NCI-H2081 treated with DMSO at 0.1 percent for 48 hours (cell line): Measurements from ENCODE around the gene DMRTC2.

Experiments
- DNase-seq: peaks from one replicate; lab custom pipeline; 2025; lab: John Stamatoyannopoulos, UW

The DMRTC2 gene

DNA sequence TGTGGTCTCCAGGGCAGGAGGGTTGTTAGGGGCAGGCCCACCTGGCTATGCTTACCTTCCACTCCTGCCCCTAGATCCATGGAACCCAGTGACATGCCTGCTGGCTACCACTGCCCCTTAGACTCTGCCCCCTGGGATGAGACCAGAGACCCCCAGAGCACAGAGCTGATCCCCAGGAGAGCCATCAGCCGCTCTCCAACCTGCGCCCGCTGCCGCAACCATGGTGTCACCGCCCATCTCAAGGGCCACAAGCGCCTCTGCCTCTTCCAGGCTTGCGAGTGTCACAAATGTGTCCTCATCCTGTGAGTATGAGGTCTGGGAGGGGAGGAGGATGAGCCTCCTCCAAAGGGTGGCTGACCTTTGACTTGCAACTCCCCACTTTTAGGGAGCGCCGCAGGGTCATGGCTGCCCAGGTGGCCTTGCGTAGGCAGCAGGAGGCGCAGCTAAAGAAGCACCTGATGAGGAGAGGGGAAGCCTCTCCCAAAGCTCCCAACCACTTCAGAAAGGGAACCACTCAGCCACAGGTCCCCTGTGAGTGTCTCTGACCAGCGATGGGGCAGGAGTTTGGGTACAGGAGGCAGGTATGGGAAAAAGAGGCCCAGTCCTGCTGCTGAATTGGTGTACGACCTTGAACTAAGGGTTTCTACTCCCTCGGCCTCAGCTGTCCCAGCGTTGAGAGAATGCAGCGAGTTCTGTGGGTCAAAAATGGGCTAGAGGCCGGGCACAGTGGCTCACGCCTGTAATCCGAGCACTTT is 2.7 kb downstream of the DMRTC2 start:
- no peak for DNase-seq

DNA sequence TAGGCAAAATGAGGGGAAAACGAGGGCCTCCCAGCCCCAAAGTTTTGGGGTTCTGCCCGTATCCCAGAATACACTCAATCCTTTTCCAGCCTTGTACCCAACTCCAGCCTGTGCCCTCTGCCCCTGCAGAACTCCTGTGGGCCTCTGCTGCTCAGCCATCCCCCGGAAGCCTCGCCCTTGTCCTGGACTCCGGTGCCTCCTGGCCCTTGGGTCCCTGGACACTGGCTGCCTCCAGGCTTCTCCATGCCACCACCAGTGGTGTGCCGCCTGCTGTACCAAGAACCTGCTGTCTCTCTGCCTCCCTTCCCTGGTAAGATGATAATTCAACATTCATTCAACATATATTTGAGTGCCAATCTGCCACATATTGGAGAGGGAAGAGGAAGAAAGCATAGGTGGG is 3.8 kb downstream of the DMRTC2 start:
- DNase-seq = no peak

DNA sequence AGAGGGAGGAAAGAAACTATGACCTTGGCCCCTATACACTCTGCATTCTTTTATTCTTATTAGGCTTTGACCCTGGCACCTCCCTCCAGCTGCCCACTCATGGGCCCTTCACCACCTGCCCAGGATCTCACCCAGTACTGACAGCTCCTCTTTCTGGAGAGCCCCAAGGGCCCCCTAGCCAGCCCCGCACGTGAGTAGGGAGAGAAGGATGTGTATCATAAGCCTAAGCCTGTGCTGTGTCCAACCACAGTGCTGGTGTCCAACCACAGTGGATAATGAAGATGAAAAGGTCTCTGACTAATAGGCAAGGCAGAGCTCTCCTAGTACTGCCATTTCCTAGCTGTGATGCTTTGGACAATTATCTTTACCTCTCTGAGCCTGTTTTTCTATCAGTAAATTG is 4.2 kb downstream of the DMRTC2 start:
- no peak for DNase-seq

DNA sequence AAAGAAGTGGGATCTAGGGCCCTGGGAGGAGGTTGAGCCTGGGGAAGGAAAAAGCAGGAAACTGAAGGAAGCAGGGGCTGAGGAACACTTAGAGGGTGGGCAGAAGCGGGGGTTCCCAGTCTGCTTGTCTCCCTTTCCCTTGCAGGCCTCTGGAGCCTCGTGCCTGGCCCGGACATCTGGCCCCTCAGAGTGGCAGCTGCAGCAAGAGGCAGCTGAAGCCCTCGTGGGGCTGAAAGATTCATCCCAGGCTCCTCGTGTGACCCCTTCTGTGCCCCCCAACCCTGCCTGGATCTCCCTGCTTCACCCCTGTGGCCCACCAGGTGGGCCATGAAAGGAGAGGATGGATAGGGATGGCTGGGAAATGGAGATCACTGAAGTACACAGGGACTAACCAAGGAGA is 5.5 kb downstream of the DMRTC2 start:
- DNase-seq = no peak

DNA sequence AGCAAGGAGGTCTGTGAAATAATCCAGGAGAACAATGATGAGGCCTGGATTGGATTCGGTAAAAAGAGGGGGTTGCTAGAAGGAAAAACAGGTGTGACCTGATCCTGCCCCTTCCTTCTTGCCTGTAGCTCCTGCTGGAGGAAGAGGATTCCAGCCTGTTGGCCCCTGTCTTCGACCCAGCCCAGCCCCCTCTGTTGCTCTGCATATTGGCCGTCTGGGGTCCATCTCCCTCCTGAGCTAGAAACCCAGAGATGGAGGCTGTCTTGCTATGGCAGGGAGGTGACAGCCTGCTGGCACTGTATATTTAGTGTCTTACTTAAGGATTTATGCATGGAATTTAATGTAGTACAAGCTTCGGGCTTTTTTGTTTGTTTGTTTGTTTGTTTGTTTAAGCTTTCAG is 6.6 kb downstream of the DMRTC2 start:
- no peak for DNase-seq

DNA sequence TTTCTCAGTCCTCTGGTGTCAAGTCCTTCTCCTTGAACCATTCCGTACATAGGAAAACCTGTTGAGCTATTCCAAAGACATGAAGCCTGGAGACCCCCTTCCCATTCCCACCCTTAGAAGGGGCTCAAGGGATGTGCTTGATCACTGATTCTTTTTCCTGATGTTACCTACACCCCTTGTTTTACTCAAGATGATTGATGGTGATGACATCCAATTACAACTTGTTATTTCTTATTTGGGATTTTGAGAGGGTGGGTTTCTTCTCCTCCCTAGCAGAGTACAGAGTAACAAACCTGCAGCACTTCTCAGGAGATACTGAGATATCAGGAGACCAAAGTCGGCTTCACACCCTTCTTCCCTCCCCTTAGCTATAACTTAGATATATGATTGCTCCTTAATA is 8.5 kb downstream of the DMRTC2 start:
- DNase-seq = no peak

DNA sequence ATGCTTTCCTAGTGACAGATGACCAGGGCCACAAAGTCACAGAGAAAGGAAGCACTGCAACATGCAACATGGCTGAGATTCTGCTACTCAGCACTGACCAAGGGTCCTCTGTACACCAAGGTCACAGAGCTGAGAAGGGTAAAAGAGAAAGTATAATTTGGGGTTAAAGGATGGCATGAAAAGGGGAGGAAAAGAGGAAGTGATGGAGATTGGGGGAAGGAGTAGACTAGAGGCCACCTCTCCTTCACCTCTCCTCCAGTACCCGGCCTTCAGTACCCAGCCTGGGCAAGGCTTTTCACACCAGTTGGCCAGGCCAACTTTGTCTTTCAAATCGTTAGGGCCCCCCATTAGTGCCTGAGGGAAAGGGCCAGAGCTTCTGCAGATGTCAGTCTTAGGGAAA is 8.9 kb downstream of the DMRTC2 start:
- no peak for DNase-seq

DNA sequence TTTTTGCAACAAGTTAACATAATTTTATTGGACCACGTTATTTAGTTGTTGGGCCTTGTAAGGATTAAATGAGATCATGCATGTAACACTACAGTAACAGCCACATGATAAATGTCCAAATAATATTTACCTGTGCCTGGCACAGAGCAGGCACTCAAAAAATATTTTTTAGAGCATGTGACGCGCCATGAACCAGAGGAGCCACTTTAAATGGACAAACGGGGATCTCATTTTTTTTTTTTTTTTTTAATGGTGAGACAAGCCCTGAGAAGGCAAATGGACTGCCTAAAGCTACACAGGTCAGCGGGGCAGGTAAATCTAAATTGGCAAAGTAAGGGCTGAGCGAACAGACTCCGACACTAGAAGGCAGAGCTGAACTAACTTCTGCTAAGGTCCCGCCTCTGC is 14.4 kb downstream of the DMRTC2 start:
- no peak for DNase-seq

DNA sequence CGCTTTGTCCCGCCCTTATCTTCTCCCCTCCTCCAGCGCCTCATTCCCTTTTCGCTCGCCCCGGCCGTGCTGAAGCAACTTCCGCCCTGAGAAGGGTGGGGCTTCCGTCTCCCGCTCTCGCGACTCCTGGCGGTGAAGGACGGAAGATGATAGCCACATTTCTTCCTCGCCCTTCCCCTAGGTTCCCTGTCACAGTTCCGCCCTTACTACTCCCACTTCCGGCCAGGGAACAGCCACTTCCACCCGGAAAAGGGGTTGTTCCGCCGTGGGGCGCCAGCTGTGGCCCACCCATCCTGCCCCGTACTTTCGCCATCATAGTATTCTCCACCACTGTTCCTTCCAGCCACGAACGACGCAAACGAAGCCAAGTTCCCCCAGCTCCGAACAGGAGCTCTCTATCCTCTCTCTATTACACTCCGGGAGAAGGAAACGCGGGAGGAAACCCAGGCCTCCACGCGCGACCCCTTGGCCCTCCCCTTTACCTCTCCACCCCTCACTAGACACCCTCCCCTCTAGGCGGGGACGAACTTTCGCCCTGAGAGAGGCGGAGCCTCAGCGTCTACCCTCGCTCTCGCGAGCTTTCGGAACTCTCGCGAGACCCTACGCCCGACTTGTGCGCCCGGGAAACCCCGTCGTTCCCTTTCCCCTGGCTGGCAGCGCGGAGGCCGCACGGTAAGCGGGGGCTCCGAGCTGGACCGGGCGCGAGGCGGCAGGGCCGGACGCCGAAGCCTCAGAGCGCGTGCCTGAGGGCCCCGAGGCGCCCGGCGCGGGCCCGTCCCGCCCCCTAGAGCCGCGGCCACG is 15.0 kb downstream of the DMRTC2 start, which contains the start of gene RPS19:
RPS19 (plus strand) TSS at position 638 of the 801 bp plus-strand sequence. CDS start 520 bp downstream, outside the sequence.
- DNase-seq = peak; percentile 78

DNA sequence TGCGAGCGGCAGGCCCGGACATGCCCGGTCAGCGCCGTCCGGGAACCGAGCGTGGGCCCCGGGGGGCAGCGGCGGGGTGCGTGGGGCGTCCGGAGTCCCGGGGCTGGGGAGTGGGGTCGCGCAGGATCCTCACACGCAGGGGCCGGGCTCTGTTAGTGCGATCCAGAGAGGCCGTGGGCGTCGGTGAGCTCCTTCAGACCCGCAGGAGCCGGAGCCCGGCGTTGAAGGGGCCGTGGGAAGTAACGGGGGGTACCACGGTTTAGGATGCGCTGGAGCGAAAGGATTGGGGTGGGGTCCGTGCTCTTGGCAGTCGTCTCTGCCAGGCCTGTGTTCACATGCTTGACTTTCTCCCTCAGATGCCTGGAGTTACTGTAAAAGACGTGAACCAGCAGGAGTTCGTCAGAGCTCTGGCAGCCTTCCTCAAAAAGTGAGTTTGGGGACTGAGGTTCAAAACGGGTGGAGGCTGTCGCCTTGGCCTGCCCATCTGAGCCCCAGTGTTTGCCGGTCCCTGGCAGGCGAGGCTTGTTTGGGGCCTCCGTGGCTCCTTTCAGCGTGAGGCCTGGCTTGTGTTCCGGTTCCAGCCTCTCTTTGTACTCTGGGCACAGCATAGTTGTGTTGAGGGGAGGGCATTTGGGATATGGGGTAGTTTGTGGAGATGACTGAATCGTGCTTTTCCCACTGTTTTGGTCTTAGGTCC is 15.7 kb downstream of the DMRTC2 start:
- DNase-seq = no peak

DNA sequence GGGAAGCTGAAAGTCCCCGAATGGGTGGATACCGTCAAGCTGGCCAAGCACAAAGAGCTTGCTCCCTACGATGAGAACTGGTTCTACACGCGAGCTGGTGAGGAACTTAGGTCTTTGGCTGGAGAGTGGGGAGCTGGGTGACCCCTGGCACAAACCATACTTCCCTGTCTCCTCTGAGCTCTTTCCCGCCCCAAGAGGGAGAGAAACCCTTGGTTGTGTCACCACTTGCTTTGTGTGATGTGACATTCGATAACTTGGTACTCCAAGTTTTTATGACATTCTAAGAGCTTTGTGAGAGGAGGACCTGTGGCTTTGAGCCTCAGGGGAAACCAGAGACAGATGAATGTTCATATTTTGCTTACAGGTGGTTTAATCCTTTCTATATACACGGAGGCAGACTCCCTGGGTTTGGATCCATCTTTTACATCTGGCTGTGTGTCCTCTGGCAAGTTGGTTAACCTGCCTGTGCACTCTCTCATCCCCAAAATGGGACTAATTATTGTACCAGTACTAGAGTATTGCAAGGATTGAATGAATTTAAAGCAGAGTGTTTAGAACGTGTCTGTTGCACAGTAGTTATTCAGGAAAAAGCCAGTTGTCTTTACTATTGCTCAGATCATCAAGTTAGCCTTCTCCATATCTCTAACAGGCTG is 16.4 kb downstream of the DMRTC2 start:
- no peak for DNase-seq

DNA sequence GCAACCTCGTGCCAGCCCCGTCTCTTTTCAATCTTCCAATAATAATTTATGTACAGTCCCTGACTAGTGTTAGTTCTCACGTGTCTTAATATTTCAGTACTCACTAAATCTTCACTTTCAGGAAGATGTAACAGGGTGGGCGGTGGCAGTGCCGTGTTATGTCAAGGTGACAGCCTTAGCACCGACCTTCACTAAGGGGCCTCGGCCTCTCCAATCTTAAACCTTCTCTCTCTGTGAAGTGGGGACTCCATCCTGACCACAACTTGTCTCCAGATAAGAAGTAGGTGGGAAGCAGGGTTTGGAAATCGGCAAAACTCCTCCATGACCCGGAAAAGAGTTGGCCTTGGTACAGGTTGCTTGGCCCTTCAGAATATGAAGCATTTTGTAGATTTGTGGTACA is 17.0 kb downstream of the DMRTC2 start:
- DNase-seq = no peak

DNA sequence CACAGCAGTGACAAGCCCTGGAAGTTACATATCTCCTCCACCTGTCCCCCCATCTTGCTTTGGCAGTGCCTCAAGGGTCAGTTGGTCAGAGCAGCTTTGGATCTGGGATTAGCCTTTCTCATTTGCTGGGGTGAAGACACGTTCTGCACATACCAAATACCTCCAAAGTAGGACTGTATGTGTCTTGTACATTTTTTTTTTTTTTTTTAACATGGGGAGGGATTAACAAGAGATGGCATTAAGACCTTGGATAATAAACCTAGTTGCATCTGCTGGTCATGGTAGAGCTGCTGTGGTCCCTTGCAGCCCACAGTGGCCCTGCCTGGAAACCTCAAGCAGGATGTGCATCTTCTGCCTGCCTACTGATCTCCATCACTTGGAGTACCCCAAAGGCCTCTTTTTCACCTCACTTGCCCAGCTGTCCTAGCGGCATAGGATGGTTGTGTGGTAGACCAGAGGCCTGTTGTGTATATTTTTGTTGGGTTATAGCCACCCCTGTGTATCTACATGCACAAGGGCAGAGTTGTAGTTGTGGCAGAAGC is 17.7 kb downstream of the DMRTC2 start:
- no peak for DNase-seq

DNA sequence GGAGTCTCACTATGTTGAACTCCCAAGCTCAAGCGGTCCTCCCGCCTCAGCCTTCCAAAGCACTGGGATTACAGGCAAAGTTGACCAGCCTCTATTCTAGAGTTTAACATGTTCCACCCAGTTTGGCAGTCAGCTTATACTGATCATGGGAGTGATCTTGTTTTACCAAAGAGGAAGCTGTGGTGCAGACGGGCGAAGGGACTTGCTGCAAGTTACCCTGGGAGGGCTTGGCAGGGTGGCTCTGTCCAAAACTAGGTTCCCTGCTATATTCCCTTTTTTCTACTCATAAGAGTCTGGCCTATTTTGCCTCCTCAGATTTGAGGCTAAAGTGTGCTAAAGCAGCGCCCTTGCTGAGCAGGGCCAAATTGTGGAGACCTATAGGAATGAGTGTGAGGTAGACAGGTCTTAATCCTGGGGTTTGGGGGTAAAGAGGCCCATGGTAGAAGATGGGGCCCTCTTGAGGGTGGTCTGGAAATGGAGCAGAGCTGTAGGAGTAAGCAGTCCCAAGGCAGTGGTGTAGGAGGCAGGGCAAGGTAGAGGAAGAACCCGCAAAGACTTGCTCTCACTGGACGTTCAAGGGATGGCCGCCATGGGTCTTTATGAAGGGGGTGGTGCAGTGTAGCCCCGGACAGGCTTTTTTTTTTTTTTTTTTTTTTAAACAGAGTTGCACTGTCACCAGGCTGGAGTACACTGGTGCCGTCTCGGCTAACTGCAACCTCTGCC is 18.5 kb downstream of the DMRTC2 start:
- DNase-seq = no peak

DNA sequence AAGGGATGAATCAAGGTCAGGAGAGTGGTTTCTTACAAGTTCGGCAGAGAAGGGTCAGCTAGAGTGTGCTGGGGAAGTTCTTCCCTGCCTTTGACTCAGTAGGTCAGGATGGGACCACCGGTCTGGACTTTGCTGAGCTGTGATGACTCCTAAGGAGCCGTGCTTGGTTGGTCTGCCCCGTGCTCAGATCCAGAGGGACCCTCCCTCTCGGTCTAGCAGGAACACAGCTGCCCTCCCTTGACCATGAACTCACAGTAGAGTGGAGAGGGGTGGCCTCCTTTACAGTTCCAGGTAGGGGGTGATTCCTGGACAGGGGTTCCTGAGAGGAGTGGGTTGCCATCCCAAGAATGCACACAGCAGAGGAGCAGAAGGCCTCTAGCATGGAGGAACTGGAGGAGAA is 19.5 kb downstream of the DMRTC2 start:
- DNase-seq = no peak

DNA sequence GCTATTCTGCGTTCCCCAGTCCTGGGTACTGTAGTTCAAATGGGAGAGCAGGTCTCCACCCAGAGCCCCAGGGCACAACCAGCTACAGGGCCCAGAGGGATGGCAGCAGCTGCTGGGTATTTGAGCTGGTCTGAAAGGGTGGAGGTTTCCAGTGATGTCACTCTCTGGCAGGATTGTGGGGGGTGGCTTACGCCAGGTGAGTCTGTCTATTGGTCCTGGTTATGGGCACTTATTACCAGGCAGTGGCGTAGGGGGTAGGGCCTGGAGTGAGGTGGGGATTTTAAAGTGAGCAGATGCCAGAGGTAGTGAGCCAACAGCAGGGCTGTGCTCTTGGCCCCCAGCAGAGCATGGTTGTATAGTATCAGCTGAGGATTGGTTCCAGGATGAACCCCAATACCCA is 21.4 kb downstream of the DMRTC2 start:
- DNase-seq = no peak

DNA sequence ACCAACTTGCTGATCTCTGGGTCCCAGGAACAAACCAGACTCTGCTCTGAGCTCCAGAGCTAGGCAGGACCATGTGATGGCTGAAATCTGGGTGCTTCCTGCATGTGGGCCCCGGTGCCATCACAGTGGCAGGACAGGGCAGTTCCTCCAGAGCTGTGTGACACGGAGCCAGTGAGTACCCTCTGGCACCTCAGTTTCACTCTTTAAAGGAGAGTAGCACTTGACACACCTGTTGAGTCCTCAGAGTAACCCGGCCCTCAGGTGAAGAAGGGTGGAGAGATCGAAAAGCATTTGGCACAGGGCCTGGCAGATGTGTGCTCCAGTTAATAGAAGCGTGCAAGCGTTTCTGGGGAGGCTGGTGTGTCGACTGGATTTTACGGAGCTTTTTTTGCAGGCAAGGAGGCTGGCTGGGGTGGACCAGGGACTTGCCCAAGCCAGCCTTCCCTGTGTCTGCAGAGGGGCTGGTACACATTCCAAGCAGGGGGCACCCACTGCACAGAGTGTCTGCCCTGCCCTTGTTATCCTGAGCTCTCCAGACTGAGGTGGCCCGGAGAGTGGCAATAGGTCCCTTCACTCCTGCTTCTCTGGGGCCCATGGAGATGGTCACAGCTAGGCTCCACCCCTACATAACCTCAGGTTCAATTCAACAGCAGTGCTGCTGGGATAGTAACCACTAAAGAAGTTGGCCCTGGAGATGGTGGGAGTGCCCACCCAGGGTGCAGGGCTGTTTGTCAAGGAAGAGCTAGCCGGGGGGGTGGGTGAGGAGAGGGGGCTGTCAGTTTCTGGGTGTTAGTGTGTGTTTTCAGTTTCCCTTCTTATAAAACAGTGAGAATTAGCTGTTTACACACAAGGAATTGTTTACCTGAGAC is 23.5 kb downstream of the DMRTC2 start:
- DNase-seq = no peak

DNA sequence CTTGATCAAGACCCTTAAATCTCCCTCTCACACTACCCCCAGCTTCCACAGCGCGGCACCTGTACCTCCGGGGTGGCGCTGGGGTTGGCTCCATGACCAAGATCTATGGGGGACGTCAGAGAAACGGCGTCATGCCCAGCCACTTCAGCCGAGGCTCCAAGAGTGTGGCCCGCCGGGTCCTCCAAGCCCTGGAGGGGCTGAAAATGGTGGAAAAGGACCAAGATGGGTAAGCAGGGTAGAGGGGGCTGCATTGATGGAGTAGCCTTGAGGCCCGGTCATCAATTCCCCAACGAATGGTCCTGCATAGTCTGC is 24.1 kb downstream of the DMRTC2 start:
- DNase-seq = no peak

DNA sequence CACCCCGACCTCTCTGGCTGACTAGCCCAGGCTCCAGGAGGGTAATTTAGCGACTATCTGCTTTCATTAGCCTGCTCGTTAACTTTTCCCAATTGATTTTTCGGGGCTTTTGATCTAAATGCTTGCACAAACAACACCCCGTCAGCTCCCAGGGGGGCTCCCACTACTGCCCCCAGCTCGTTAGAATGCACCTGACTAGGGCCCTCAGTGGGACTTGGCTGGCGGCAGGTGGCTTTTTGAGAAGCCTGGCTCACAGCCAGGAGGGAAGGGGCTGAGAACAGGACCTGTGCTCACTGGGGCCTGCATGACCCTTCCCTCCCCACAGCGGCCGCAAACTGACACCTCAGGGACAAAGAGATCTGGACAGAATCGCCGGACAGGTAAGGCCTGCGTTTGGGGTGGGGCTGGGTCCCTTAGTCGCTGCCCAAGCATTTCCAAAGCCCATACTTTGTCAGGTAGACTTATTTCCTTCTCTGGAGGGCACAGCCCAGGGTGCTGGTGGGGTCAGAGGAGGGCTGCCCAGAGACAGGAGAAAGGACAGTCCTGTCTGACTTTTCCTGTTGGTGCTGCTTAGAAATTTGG is 24.6 kb downstream of the DMRTC2 start:
- no peak for DNase-seq

DNA sequence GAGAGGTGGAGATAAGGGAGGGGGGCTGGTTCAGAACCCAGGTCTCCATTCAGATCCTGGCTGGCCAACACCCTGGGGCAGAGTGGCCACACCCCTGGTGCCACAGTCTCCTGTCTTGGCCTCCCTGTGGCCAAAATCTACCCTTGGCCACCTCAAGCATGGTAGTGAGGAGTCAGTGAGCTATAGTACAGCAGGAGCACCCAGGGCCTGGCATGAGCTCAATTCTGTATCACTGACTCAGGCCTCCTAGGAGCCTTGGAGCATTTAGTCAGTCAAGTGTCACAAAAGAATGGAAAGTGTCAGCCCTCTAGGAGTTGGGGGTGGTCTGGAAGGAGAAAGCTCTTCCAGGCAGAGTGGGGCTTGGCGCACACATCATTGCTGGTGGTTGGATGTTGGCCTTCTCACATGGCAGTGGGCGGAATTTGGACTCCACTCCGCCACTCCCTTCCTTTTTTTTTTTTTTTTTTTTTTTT is 25.6 kb downstream of the DMRTC2 start:
- DNase-seq = no peak
